Retina (tissue), 1 donor: ENCODE results near the gene DCUN1D1.

ENCODE experiments used
- DNase-seq: peaks from one replicate; pipeline ENCODE4 v3.0.0-alpha.2; 2016

The DCUN1D1 gene

GRCh38 chr3:182935803-182936202, 44.5 kb downstream of the DCUN1D1 start:
- no peak for DNase-seq

- no peak for DNase-seq
Measured at GRCh38 chr3:182925944-182926337, 54.4 kb downstream of the DCUN1D1 start.

GRCh38 chr3:182925330-182925943, 54.9 kb downstream of the DCUN1D1 start:
- DNase-seq = no peak

- DNase-seq = no peak
Measured at GRCh38 chr3:182921665-182922355, 58.5 kb downstream of the DCUN1D1 start.

GRCh38 chr3:182920515-182921084, 59.7 kb downstream of the DCUN1D1 start:
- DNase-seq = no peak

GRCh38 chr3:182919866-182920357, 60.4 kb downstream of the DCUN1D1 start:
- no peak for DNase-seq

GRCh38 chr3:182917134-182917533, 63.2 kb downstream of the DCUN1D1 start:
- no peak for DNase-seq

- no peak for DNase-seq
Measured at GRCh38 chr3:182914341-182914740, 66.0 kb downstream of the DCUN1D1 start.

- DNase-seq = no peak
Measured at GRCh38 chr3:182913889-182914288, 66.4 kb downstream of the DCUN1D1 start.

GRCh38 chr3:182912474-182912873, 67.9 kb downstream of the DCUN1D1 start:
- DNase-seq = no peak

- DNase-seq = no peak
Measured at GRCh38 chr3:182911782-182912111, 68.6 kb downstream of the DCUN1D1 start.

- no peak for DNase-seq
Measured at GRCh38 chr3:182910936-182911781, 69.2 kb downstream of the DCUN1D1 start.

- no peak for DNase-seq
Measured at GRCh38 chr3:182909318-182910040, 70.9 kb downstream of the DCUN1D1 start.

GRCh38 chr3:182908471-182908870, 71.9 kb downstream of the DCUN1D1 start:
- DNase-seq = no peak

- no peak for DNase-seq
Measured at GRCh38 chr3:182906036-182906435, 74.3 kb downstream of the DCUN1D1 start.

GRCh38 chr3:182905623-182906022, 74.7 kb downstream of the DCUN1D1 start:
- no peak for DNase-seq

GRCh38 chr3:182904164-182904563, 76.2 kb downstream of the DCUN1D1 start:
- no peak for DNase-seq

- no peak for DNase-seq
Measured at GRCh38 chr3:182902236-182902635, 78.1 kb downstream of the DCUN1D1 start.

GRCh38 chr3:182896553-182896952, 83.8 kb downstream of the DCUN1D1 start:
- DNase-seq = no peak

- DNase-seq = no peak
Measured at GRCh38 chr3:182895513-182896112, 84.7 kb downstream of the DCUN1D1 start.

GRCh38 chr3:182892226-182892625, 88.1 kb downstream of the DCUN1D1 start:
- no peak for DNase-seq

GRCh38 chr3:182891364-182891763, 89.0 kb downstream of the DCUN1D1 start:
- DNase-seq = no peak
